Measurements from ENCODE around the gene TBC1D22A. TPM values are rescaled to one million over a fixed set of nuclear protein-coding genes. Genes with fewer than 3 reads are reported as not detected.

Gene TBC1D22A
- total and polyA plus RNA-seq, 2 experiments from 2014 or later: 16.6 to 18.5 TPM

- no peak for TF ChIP-seq CTCF (IDR thresholded peaks at IDR 0.05; ENCODE audit: low read depth, low read length)
- H3K4me1 ChIP-seq (ENCODE audit: low read depth): peaks cover 7% of the 10 kb centered on the region
- no peak overlapping the region for H3K27ac ChIP-seq
- no peaks in the 10 kb centered on the region for H3K27me3 ChIP-seq
- no peak for DNase-seq (ENCODE audit: low read depth in 1 of 2, low spot score in 1 of 2)
- H3K36me3 ChIP-seq: no peaks in the 10 kb centered on the region
- no peak overlapping the region for H3K4me3 ChIP-seq
- no peaks in the 10 kb centered on the region for H3K9me3 ChIP-seq (ENCODE audit: low read depth)
Observed at GRCh38 chr22:46998331-46998730, 235.9 kb downstream of the TBC1D22A start.

GRCh38 chr22:47000256-47000655 is 237.8 kb downstream of the TBC1D22A start:
- no peaks in the 10 kb centered on the region for H3K27me3 ChIP-seq
- DNase-seq (ENCODE audit: low read depth in 1 of 2, low spot score in 1 of 2): no peak
- H3K36me3 ChIP-seq: no peaks in the 10 kb centered on the region
- H3K4me1 ChIP-seq (ENCODE audit: low read depth): peaks cover 7% of the 10 kb centered on the region
- no peak overlapping the region for H3K4me3 ChIP-seq
- H3K27ac ChIP-seq: no peak overlapping the region
- H3K9me3 ChIP-seq (ENCODE audit: low read depth): no peaks in the 10 kb centered on the region
- TF ChIP-seq CTCF (IDR thresholded peaks at IDR 0.05; ENCODE audit: low read depth, low read length): no peak

GRCh38 chr22:47000888-47001287 is 238.4 kb downstream of the TBC1D22A start:
- no peaks in the 10 kb centered on the region for H3K27me3 ChIP-seq
- no peak for DNase-seq (ENCODE audit: low read depth in 1 of 2, low spot score in 1 of 2)
- no peak overlapping the region for H3K4me3 ChIP-seq
- peaks cover 7% of the 10 kb centered on the region for H3K4me1 ChIP-seq (ENCODE audit: low read depth)
- no peak overlapping the region for H3K27ac ChIP-seq
- H3K9me3 ChIP-seq (ENCODE audit: low read depth): no peaks in the 10 kb centered on the region
- H3K36me3 ChIP-seq: no peaks in the 10 kb centered on the region
- no peak for TF ChIP-seq CTCF (IDR thresholded peaks at IDR 0.05; ENCODE audit: low read depth, low read length)

GRCh38 chr22:47001288-47001687 is 238.8 kb downstream of the TBC1D22A start:
- no peak for TF ChIP-seq CTCF (IDR thresholded peaks at IDR 0.05; ENCODE audit: low read depth, low read length)
- peaks cover 11% of the 10 kb centered on the region for H3K4me1 ChIP-seq (ENCODE audit: low read depth)
- no peaks in the 10 kb centered on the region for H3K36me3 ChIP-seq
- H3K27me3 ChIP-seq: no peaks in the 10 kb centered on the region
- DNase-seq (ENCODE audit: low read depth in 1 of 2, low spot score in 1 of 2): no peak
- no peaks in the 10 kb centered on the region for H3K9me3 ChIP-seq (ENCODE audit: low read depth)
- no peak overlapping the region for H3K27ac ChIP-seq
- no peak overlapping the region for H3K4me3 ChIP-seq

- no peaks in the 10 kb centered on the region for H3K27me3 ChIP-seq
- TF ChIP-seq CTCF (IDR thresholded peaks at IDR 0.05; ENCODE audit: low read depth, low read length): no peak
- no peak overlapping the region for H3K27ac ChIP-seq
- no peaks in the 10 kb centered on the region for H3K9me3 ChIP-seq (ENCODE audit: low read depth)
- peaks cover 4% of the 10 kb centered on the region for H3K4me1 ChIP-seq (ENCODE audit: low read depth)
- no peak overlapping the region for H3K4me3 ChIP-seq
- H3K36me3 ChIP-seq: no peaks in the 10 kb centered on the region
- no peak for DNase-seq (ENCODE audit: low read depth in 1 of 2, low spot score in 1 of 2)
Observed at GRCh38 chr22:47002692-47003091, 240.2 kb downstream of the TBC1D22A start.

Measured in cardiac muscle cell (in vitro differentiated cells and primary cell).